Panc1 (cell line): ENCODE measurements around the gene PNRC1.

ENCODE experiments used
- CTCF ChIP-seq: fragments of 450-650 bp; IDR thresholded peaks from 2 replicates; pipeline ENCODE4 v1.5.1; 2017; ENCODE audit warnings: mild to moderate bottlenecking
- POLR2AphosphoS5 ChIP-seq: IDR thresholded peaks from 2 replicates; pipeline ENCODE4 v1.6.1; 2012; ENCODE audit warnings: mild to moderate bottlenecking, low read depth, low read length, moderate library complexity
- TF ChIP-seq, protein P1 (sequence below), 2 experiments: IDR thresholded peaks; 2 replicates each; pipeline ENCODE4 v1.6.1; 2011 to 2012; ENCODE audit warnings: low read depth in 2 of 2, control low read depth in 1 of 2, low read length in 1 of 2, mild to moderate bottlenecking in 1 of 2, moderate library complexity in 1 of 2; ENCODE audit not compliant: insufficient read depth in 1 of 2

DNA sequence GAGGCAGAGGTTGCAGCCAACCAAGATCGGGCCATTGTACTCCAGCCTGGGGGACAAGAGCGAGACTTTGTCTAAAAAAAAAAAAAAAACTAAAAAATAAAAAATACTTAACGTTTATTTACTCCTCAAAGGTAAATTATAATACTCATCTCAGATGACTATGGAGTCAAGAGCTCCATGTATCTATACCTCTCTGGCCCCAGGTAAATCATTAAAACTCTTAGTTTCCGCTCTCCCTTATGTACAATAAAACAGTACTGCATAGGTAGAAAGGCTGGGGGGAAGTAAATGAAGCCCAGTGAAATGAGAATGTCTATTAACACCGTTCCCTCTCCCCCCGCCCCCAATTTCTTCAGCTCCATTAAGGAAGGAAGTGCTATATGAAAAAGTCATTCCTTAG is 36.2 kb downstream of the PNRC1 start:
- no peak for TF ChIP-seq CTCF
- no peak for TF ChIP-seq POLR2AphosphoS5
- TF ChIP-seq, protein P1, sequence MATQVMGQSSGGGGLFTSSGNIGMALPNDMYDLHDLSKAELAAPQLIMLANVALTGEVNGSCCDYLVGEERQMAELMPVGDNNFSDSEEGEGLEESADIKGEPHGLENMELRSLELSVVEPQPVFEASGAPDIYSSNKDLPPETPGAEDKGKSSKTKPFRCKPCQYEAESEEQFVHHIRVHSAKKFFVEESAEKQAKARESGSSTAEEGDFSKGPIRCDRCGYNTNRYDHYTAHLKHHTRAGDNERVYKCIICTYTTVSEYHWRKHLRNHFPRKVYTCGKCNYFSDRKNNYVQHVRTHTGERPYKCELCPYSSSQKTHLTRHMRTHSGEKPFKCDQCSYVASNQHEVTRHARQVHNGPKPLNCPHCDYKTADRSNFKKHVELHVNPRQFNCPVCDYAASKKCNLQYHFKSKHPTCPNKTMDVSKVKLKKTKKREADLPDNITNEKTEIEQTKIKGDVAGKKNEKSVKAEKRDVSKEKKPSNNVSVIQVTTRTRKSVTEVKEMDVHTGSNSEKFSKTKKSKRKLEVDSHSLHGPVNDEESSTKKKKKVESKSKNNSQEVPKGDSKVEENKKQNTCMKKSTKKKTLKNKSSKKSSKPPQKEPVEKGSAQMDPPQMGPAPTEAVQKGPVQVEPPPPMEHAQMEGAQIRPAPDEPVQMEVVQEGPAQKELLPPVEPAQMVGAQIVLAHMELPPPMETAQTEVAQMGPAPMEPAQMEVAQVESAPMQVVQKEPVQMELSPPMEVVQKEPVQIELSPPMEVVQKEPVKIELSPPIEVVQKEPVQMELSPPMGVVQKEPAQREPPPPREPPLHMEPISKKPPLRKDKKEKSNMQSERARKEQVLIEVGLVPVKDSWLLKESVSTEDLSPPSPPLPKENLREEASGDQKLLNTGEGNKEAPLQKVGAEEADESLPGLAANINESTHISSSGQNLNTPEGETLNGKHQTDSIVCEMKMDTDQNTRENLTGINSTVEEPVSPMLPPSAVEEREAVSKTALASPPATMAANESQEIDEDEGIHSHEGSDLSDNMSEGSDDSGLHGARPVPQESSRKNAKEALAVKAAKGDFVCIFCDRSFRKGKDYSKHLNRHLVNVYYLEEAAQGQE (IDR thresholded peaks at IDR 0.05; ENCODE audit: insufficient read depth in 1 of 2, low read depth in 2 of 2, low read length in 1 of 2): no peak
